Uterus (tissue), 4 donors: Measurements from ENCODE around the gene STOX2. TPM values are rescaled to one million over a fixed set of nuclear protein-coding genes. Genes with fewer than 3 reads are reported as not detected.

Experiments used
- DNase-seq, 2 donors: peaks; one replicate each; pipeline ENCODE4 v3.0.0-alpha.2; 2019 to 2020
- H3K27ac ChIP-seq, 2 donors: fragments of 200-600 bp; sonication (generic); 1 replicate in 1 of 2; 2 replicates in 1 of 2; pipeline ENCODE4 v1.5.1; 2016 to 2018
- H3K27me3 ChIP-seq, 2 donors: fragments of 200-600 bp; sonication (generic); one replicate each; pipeline ENCODE4 v1.5.1; 2018 to 2019; ENCODE audit warnings: control low read depth in 1 of 2
- H3K36me3 ChIP-seq, 2 donors: fragments of 200-600 bp; sonication (generic); one replicate each; pipeline ENCODE4 v1.5.1; 2019; ENCODE audit warnings: control low read depth in 1 of 2
- H3K4me1 ChIP-seq, 2 donors: fragments of 200-600 bp; sonication (generic); one replicate each; pipeline ENCODE4 v1.5.1; 2018 to 2019; ENCODE audit warnings: control low read depth in 1 of 2
- H3K4me3 ChIP-seq, 2 donors: fragments of 200-600 bp; sonication (generic); 1 replicate in 1 of 2; 2 replicates in 1 of 2; pipeline ENCODE4 v1.5.1; 2018 to 2019; ENCODE audit warnings: mild to moderate bottlenecking in 1 of 2
- H3K9me3 ChIP-seq, 2 donors: fragments of 200-600 bp; sonication (generic); one replicate each; pipeline ENCODE4 v1.5.1; 2019; ENCODE audit warnings: control low read depth in 1 of 2
- POLR2A ChIP-seq, 2 donors: fragments of 450-650 bp; IDR thresholded peaks; one replicate each; pipeline ENCODE4 v1.6.1; 2016; ENCODE audit warnings: antibody characterized with exemption in 2 of 2, mild to moderate bottlenecking in 1 of 2, moderate library complexity in 1 of 2
- intact Hi-C: fragments of 100-400 bp; cut with DNase I; formaldehyde crosslinking; loops from one replicate; pipeline ENCODE4 v1.15.1; 2023; ENCODE audit warnings: low total_unique reads
- total RNA-seq, 4 donors: library from RNA; depleted of rRNA in 3 of 4; stranded (reverse); fragments of >200 nt in 3 of 4; gene quantifications; one replicate each; pipeline versions ENCODE4 v1.1.0 to v1.2.4, GENCODE V29; 2014 to 2023
- TF ChIP-seq, protein P1 (sequence below), 4 experiments: fragments of 200-600 bp in 2 of 4; fragments of 450-650 bp in 2 of 4; sonication (generic) in 2 of 4; IDR thresholded peaks; one replicate each; pipeline ENCODE4 v1.5.1; 2016 to 2019; ENCODE audit warnings: antibody characterized with exemption in 4 of 4, mild to moderate bottlenecking in 2 of 4, moderate library complexity in 1 of 4
- donor health status: DM: yes; HTN: yes; CAD: no.

STOX2 gene
- total RNA-seq, 4 donors from 2014 or later: 2.9 to 19.4 (median 11.1) TPM

GRCh38 chr4:184053434-184053833, 148.3 kb downstream of the STOX2 start:
- TF ChIP-seq POLR2A (IDR thresholded peaks at IDR 0.05): no peak
- TF ChIP-seq, protein P1, sequence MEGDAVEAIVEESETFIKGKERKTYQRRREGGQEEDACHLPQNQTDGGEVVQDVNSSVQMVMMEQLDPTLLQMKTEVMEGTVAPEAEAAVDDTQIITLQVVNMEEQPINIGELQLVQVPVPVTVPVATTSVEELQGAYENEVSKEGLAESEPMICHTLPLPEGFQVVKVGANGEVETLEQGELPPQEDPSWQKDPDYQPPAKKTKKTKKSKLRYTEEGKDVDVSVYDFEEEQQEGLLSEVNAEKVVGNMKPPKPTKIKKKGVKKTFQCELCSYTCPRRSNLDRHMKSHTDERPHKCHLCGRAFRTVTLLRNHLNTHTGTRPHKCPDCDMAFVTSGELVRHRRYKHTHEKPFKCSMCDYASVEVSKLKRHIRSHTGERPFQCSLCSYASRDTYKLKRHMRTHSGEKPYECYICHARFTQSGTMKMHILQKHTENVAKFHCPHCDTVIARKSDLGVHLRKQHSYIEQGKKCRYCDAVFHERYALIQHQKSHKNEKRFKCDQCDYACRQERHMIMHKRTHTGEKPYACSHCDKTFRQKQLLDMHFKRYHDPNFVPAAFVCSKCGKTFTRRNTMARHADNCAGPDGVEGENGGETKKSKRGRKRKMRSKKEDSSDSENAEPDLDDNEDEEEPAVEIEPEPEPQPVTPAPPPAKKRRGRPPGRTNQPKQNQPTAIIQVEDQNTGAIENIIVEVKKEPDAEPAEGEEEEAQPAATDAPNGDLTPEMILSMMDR (IDR thresholded peaks at IDR 0.05): no peak
- no peaks in the 10 kb centered on the region for H3K36me3 ChIP-seq
- H3K4me3 ChIP-seq: no peak overlapping the region
- H3K27me3 ChIP-seq: no peaks in the 10 kb centered on the region
- no peak overlapping the region for H3K27ac ChIP-seq
- DNase-seq: no peak
- H3K9me3 ChIP-seq: no peaks in the 10 kb centered on the region
- intact Hi-C loops: no loop called here
- H3K4me1 ChIP-seq: no peaks in the 10 kb centered on the region

- Histone ChIP-seq H3K27ac (no peak overlapping the region), H3K36me3 (no peaks in the 10 kb centered on the region), H3K4me1 (no peaks in the 10 kb centered on the region), H3K4me3 (no peak overlapping the region), H3K27me3 (no peaks in the 10 kb centered on the region), H3K9me3 (no peaks in the 10 kb centered on the region)
- intact Hi-C loops: no loop called here
- TF ChIP-seq POLR2A (IDR thresholded peaks at IDR 0.05): no peak
- TF ChIP-seq, protein P1 (IDR thresholded peaks at IDR 0.05): no peak
- no peak for DNase-seq
Measured at GRCh38 chr4:184056877-184057276, 151.8 kb downstream of the STOX2 start.

- intact Hi-C loops: no loop called here
- Histone ChIP-seq H3K4me1 (no peaks in the 10 kb centered on the region), H3K36me3 (no peaks in the 10 kb centered on the region), H3K9me3 (no peaks in the 10 kb centered on the region), H3K27me3 (no peaks in the 10 kb centered on the region), H3K27ac (no peak overlapping the region), H3K4me3 (no peak overlapping the region)
- no peak for DNase-seq
- TF ChIP-seq POLR2A (IDR thresholded peaks at IDR 0.05): no peak
- TF ChIP-seq, protein P1 (IDR thresholded peaks at IDR 0.05): no peak
Measured at GRCh38 chr4:184058026-184058425, 152.9 kb downstream of the STOX2 start.

- no peaks in the 10 kb centered on the region for H3K9me3 ChIP-seq
- no peaks in the 10 kb centered on the region for H3K36me3 ChIP-seq
- no peak overlapping the region for H3K4me3 ChIP-seq
- no peaks in the 10 kb centered on the region for H3K27me3 ChIP-seq
- no peak for TF ChIP-seq POLR2A (IDR thresholded peaks at IDR 0.05)
- TF ChIP-seq, protein P1 (IDR thresholded peaks at IDR 0.05): no peak
- H3K4me1 ChIP-seq: no peaks in the 10 kb centered on the region
- intact Hi-C loops: no loop called here
- no peak for DNase-seq
- no peak overlapping the region for H3K27ac ChIP-seq
Measured at GRCh38 chr4:184059099-184059498, 154.0 kb downstream of the STOX2 start.

DNA sequence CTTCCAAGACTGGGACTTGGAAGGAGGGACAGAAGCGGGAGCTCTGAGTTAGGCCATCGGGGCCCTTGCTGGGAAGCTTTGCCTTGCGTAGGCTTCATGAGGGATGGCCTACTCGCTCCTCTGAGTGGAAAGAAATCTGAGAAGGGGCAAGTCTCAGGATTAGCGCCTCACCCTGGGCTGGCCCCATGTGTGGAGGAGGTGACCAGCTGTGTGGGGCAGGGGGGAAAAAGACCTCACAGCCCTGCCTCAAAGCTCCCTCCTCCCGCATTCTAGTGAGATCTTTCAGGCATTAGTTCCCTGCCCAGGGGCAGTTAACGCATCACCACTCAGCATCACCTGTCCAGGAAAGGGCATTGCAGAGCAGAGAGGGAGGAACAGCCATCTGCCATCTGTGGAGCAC, 156.5 kb downstream of the STOX2 start:
- Histone ChIP-seq H3K4me3 (no peak overlapping the region), H3K36me3 (no peaks in the 10 kb centered on the region), H3K27ac (no peak overlapping the region), H3K4me1 (no peaks in the 10 kb centered on the region), H3K9me3 (no peaks in the 10 kb centered on the region), H3K27me3 (no peaks in the 10 kb centered on the region)
- TF ChIP-seq, protein P1 (IDR thresholded peaks at IDR 0.05): no peak
- TF ChIP-seq POLR2A (IDR thresholded peaks at IDR 0.05): no peak
- intact Hi-C loops: no loop called here
- DNase-seq: no peak
